AG08395 (cell line): ENCODE results near the gene PCSK9.
"Not testable (repeated sequence)": the region's sequence is repeated elsewhere in the genome, so short reads cannot be mapped to it uniquely, and the experiment has no call there.

Source experiments
- DNase-seq: peaks from one replicate; pipeline ENCODE4 v3.0.0; 2012; ENCODE audit warnings: mixed read lengths, low spot score

The PCSK9 gene

DNA sequence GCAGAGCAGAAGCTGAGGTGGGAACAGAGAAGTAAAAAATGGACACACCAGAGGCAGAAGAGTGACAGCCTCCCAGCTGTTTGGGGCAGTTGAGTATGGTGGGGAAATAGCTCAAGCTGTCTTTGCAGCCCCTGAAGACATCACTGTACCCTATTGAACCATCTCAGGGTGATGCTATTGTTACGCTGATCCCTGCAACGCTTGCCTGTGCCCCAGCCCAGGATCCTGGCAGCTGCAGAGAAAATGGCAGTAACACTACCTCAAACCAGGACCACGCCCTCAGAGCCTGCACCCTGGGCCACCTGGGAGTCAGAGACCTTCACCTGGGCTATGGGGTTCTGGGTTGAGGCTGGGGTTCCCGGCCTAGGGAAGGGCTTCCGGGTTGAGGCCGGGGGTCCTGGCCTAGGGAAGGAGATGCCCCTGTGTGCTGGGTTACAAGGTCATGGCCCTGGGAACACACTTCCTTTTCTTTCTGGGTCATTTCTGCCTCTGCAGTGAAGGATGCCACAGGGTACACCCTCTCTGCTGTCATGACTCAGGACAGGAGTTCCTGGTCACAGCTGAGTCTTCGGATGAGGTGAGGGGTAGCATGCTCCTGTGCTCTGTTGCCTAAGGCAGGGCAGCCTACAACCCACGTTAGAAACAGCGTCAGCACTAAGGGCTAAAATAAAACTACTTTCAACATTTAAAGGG is 29.0 kb upstream of the PCSK9 start:
- DNase-seq = no peak

DNA sequence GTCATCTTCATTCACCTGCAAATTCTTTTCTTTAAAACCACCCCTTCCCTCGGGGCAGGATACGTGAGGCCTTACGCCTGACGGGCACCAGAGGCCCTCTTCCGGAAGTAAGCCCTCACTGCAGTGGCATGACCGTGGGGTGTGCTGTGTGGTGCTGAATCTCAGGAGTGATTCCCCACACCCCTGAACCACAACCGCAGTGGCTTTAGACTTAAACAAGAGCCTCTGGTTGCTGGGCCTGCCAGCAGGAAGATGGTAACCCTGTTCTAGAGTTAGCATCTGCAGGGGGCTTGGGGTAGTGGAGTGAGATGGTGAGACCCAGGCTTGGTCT is 28.5 kb upstream of the PCSK9 start:
- DNase-seq = no peak

DNA sequence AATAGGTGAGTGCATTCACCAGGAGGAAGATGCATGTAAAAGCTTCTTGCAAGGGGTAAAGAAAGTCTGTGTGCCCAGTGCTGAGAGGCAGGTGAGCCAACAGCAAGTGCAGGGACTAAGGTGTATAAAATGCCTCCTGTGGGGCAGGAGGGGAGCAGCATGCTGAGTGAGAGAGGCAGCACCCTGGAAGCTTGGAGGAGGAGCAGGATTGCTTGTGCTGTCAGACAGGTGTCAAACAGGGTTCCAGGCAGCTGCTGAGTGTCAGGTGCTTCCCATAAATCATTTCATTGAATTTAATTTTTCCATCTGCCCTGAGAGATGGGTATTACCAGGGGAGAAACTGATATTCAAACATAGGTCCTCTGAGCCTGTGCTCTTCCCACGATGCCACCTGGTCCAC is 26.7 kb upstream of the PCSK9 start:
- DNase-seq = no peak

DNA sequence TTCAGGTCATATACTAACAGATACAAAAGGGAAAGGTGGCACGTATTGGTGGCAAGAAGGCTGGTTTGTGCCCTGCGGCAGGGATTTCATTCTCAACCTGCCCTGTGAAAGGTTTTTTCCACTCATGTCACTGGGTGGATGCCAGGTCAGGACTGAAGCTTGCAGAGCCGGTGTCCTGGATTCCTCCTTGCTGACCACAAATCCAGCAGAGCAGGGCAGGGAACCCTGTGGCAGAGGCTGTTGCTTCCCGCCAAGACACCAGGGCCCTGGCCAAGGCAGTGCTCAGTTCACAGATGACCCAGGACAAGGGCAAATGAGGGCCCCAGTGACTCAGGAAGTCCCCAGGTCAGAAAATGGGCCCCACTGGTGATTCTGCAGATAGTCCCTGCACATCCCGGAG is 24.2 kb upstream of the PCSK9 start:
- no peak for DNase-seq

DNA sequence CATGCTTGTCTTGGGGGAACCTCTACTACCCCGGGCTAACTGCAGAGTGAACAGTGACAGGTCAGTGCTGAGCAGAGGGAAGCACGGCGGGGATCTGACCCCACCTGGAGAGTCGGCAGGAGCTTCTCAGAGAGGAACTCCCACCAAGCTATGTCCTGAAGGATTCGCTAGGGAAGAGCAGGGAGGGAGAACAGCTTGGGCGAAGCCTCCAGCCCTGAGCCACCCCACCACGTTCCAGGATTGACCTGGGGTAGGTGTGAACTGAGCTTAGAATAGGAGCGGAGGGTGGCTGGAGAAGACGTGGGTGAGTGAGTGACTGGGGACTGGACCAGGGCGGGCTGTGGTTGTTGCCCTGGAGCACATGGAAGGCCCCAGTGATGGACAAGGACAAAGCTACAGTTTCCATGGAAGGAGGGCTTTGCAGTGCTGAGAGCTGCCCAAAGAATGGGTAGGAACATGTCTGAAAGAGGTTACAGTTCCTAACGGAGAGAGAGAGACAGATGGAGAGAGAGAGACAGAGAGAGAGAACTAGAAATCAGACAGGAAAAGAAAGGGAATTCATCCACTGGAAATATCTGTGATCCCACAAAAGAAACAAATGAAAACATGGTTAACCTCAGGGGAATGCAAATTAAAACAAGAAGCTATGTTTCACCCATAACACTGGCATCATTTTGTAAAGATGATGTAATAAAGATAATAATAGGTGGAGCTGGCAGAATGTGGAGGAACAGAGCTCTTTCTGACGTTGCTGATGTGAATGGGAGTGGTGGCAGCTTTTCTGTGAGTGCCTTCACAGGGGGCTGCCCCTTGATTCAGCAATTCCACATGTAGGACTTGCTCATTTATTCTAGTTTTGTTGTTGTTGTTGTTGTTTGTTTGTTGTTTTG is 23.4 kb upstream of the PCSK9 start:
- peak; percentile 20 for DNase-seq

DNA sequence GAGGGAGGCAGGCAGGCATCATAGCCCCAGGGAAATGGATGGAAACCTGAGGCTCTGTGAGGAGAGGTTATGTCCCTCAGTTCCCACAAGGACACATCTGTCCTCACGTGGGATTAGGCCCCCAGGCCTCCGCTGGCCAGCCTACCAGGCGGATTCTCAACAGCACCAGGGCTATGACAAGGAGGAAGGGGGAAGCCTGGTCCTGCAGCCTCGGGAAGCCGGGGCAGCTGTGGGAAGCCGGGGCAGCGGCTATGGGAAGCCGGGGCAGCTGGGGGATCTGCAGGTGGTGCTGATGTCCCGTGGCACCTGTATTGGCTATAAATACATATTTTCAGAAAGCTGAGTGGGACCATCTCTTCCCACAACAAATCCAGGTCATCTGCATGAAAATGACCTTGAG is 21.0 kb upstream of the PCSK9 start:
- DNase-seq = no peak

DNA sequence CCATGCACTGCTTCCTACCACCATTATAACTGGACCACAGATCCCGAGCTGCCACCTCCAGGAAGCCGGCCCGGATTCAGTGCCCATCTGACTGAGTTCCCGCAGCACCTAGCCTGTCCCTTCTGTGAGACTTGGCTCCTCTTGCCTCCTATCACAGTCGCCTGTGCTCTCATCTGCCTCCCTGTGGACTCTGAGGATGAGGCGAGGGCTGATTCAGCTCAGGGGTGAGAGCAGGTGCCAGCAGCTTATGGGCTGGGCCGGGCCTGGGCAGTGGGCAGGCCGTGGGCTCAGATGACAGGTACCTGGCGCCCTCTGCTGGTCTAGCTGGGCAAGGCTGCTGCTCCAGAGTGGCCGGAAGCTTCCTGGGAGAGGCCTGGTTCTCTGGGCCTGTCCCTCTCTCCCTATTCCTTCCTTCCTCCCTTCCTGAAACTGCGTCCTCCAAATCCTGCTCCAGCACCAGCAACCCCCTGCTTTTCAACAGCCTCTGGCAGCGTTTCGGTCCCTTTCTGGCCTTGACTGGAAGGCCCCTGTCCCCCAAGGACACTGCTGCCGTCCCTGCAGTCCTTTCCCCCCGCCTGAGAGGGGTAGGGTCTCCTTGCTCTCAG is 17.3 kb upstream of the PCSK9 start:
- peak; percentile 96 for DNase-seq

DNA sequence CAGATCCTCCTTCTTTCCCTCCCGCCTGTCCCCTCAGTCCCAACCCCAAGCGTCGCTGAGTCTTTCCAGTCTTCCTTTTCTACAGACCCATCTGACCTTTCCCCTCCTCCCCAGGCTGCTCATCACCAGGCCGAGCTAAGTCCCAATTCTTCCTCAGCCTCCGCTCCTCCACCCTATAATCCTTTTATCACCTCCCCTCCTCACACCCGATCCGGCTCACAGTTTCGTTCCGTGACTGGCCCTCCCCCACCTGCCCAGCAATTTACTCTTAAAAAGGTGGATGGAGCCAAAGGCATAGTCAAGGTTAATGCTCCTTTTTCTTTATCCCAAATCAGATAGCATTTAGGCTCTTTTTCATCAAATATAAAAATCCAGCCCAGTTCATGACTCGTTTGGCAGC is 15.2 kb upstream of the PCSK9 start:
- not testable (repeated sequence) for DNase-seq

DNA sequence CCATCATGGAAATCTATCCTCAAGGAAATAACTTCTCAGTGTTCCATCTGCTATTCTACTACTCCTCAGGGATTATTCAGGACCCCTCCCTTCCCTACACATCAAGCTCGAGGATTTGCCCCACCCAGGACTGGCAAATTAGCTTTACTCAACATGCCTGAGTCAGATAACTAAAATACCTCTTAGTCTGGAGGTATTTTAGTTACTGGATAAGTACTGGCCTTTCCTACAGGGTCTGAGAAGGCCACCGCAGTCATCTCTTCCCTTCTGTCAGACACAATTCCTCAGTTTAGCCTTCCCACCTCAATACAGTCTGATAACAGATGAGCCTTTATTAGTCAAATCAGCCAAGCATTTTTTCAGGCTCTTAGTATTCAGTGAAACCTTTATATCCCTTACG is 12.7 kb upstream of the PCSK9 start:
- DNase-seq = not testable (repeated sequence)

DNA sequence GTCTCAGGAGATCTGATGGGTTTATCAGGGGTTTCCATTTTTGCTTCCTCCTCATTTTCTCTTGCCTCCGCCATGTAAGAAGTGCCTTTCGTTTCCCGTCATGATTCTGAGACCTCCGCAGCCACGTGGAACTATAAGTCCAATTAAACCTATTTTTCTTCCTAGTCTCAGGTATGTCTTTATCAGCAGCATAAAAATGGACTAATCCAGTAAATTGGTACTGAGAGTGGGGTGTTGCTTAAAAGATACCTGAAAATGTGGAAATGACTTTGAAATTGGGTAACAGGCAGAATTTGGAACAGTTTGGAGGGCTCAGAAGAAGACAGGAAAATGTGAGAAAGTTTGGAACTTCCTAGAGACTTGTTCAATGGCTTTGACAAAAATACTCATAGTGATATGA is 8.2 kb upstream of the PCSK9 start:
- not testable (repeated sequence) for DNase-seq

DNA sequence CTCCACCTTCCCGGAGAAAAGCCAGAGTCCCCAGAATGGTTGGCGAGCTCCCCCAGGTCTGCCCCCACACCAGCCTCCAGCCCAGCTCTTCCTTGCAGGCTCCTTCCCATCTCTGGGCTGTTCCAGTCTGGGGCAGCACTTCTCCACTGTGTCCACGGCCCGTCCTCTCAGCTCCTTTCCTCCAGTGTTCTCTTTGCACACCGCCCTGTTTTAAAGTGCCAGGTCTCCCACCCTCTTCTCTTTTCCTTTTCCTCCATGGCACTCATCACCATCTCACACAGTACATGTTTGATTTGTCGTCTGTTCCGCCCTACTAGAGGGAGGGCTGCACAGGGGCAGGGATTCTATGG is 6.1 kb upstream of the PCSK9 start:
- DNase-seq = no peak

DNA sequence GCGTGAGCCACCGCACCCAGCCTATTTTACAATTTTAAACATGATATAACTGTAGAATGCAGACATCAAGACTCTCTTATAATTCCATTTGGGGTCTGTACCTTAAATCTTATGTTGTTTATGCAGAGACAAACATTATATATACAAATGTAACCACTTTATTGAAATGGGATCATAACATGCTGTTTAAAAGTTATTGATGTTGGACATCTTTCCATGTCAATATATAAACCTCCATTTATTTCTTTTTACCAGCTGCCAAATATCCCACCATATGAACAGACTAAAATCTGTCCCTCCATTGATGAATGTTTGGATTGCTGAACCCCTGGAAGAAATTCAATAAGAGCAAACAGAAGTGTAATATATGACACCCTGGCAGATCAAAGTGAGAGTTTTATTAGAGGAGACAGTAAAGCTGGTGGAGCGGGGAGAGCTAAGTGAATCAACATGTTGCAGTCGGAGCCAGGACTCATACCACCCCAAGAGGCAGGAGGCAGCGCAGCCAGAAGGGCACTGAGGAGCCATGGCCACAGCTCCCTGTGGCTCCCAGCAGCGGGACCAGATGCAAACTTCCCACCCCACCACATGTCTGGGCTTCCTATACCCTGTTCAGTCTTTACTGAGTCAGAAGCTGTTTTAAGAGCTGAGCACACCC is 4.7 kb upstream of the PCSK9 start:
- DNase-seq = no peak

DNA sequence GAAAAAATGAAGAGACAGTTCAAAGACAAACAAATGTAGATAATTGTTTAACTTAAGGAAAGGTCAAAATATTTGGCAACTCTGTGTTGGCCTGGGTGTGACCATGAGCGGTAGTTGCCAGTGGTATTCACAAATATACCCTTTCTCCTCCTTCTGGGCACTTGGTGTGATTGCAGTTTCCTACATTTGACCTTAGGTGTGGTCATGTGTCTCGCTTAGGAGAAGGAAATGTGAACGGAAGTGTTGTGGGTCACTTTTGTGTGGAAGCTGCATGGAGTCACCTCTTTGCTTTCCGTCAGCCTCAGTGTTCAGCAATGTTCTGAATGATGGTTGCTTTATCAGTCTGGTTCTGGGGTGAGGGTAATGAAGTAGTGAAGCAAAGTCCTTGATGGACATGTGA is 3.4 kb upstream of the PCSK9 start:
- DNase-seq = no peak

DNA sequence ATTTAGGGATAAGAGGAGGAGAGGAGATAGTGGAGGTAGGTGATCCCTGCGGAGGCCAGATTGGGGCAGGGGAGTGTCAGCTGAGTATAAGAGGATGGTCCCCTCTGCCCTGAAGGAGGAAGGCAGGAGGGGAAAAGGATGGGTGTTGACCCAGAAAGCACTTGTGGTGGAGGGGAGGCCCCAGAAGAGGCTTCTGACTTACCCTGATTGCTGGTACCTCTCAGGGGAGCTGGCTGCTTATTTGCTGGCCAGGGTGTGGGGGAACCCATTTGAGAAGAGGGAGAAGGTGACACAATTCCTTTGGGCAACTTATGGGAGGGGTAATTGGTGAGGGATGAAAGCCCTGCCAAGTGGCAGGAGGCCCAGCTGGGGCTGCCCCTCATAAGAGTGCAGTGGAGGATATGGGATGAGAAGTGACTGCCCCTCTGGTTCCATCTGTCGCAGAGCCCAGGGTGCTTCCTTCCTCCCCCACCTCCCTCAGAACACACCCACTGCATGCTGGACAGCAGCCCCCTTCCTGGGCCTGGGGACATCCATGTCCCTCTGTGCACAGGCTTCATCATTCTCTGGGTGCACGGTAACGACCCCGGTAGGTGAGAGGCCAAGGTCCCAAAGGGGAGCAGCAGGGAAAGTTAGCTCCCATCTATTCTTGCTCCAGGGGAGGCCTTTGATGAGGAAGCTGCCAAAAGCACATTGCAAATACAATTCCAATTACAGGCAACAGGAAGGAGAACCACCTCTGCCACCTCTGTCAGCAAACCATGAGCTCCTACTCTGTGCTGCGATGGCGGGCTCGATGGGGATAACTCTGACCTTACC is 1.4 kb upstream of the PCSK9 start:
- no peak for DNase-seq

DNA sequence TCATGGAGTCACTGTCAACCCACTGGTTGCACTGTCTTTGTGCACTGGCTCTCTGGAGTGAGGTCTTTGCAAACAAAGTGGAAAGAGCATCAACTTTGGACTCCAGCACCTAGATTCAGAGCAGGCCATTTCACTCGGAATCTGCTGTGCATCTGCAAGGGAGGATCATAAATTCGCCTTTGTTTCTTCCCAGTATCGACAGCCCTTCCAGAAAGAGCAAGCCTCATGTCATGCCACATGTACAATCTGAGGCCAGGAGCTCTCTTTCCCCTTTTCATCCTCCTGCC is 853 bp upstream of the PCSK9 start:
- DNase-seq = no peak

DNA sequence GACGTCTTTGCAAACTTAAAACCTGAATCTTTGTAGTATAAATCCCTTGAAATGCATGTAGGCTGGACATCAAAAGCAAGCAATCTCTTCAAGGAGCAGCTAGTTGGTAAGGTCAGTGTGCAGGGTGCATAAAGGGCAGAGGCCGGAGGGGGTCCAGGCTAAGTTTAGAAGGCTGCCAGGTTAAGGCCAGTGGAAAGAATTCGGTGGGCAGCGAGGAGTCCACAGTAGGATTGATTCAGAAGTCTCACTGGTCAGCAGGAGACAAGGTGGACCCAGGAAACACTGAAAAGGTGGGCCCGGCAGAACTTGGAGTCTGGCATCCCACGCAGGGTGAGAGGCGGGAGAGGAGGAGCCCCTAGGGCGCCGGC is 390 bp upstream of the PCSK9 start:
- no peak for DNase-seq

DNA sequence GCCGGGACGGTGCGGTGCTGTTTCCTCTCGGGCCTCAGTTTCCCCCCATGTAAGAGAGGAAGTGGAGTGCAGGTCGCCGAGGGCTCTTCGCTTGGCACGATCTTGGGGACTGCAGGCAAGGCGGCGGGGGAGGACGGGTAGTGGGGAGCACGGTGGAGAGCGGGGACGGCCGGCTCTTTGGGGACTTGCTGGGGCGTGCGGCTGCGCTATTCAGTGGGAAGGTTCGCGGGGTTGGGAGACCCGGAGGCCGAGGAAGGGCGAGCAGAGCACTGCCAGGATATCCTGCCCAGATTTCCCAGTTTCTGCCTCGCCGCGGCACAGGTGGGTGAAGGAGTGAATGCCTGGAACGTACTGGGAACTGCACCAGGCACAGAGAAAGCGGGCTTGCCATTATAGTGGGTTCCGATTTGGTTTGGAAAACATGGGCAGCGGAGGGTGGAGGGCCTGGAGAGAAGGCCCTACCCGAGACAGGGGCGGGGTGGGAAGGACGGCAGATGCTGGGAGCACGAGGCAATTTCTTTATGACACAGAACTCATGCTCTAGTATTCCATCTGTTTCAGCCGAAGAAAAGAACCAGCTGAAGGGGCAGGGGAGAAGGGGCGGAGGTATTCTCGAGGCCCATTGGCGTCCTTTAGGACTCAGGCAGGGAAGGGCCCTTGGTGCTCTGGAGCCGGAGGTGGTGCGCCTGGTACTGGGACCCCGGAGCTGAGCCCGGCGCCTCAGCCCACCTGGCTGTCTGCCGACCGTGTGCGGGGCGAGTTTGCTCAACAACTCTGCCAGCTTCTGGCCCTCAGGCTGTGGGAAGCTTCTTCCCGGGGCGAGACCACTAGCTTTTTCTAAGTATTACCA is 960 bp downstream of the PCSK9 start:
- no peak for DNase-seq

DNA sequence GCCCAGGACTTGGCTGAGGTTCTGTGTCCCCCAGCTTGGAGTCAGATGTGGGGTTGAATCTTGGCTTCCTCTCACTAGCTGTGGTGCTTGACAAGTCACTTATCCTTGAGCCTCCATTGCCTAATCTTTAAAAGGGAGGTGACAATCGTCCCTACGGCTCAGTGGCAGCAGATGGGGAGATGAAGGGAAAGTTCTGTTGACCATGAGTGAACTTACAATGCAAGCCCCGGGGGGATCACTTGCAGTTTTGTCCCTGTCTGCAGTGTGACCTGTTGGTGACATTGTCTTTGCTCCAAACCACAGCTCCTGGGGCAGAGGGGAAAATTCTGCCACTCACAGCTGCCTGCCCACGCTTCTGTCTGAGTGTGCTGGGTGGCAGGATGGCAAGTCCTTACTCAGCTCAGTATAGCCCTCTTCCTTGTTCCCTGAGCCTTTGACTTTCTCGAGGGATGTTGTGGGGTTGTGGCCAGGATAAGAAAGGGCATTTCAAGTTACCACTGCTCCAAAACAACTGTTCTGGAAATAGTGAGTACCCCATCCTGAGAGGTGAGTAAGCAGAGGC is 1.7 kb downstream of the PCSK9 start:
- no peak for DNase-seq

DNA sequence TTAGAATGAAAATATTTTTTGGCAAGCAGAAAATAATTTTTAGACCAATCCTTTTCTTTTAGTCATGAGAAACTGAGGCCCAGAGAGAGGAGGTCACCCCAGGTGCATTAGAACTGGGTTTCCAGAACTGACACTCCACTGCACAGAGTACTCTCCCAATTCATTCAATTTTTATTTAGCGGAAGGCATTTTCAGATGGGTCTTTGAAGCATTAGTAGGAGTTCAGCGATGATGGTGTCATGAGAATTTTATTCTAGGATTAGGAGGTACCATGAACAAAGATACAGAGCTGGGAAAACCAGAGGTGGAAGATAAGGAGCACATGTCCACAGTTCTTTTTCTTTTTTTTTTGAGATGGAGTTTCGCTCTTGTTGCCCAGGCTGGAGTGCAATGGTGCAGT is 2.3 kb downstream of the PCSK9 start:
- no peak for DNase-seq

DNA sequence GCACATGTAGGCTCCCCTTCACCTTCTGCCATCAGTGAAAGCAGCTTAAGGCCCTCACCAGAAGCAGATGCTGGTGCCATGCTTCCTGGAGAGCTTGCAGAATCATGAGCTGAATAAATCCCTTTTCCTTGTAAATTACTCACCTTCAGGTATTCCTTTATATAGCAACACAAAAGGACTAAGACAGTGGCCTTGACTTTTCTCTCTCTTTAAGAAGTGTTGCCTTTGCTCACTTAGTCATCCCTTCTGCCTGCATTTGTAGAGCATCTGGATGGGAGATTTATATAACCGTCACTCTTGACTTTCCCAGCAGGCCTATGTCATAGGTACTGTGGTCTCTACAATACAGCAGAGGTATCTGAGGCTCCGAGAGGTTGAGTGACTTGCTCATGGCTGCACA is 3.7 kb downstream of the PCSK9 start:
- no peak for DNase-seq

DNA sequence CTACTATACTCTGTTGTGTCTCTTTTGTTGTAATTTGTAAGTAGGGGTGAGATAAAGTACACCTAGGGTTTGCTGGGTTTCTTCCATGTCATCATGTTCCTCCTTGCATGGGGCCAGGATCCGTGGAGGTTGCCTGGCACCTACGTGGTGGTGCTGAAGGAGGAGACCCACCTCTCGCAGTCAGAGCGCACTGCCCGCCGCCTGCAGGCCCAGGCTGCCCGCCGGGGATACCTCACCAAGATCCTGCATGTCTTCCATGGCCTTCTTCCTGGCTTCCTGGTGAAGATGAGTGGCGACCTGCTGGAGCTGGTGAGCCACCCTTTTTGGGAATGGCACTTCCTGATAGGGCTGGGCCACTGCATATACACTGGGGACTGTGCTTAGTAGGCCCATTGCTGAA is 4.4 kb downstream of the PCSK9 start:
- no peak for DNase-seq
